H1 (cell line): Measurements from ENCODE around the gene SLIT3. TPM values are rescaled to one million over a fixed set of nuclear protein-coding genes. Genes with fewer than 3 reads are reported as not detected.

Experiments used
- ATF3 ChIP-seq: IDR thresholded peaks from 2 replicates; pipeline ENCODE4 v1.6.1; 2011; ENCODE audit warnings: low read depth, mild to moderate bottlenecking, low read length; ENCODE audit not compliant: insufficient read depth
- polyA plus RNA-seq, 7 experiments: library from polyadenylated mRNA; depleted of rRNA in 3 of 7; stranded (reverse) in 5 of 7; unstranded in 2 of 7; fragments of >200 nt in 5 of 7; fragments of 200-250 nt in 2 of 7; gene quantifications; 1 replicate in 5 of 7; 2 replicates in 1 of 7; 4 replicates in 1 of 7; pipeline versions ENCODE4 v1.2.1 to v1.2.3, GENCODE V29; 2011 to 2013; ENCODE audit warnings: missing spikeins in 2 of 7, mixed read lengths in 2 of 7
- total RNA-seq: library from RNA; stranded (reverse); fragmentation: NEBNext Ultra II Directional; extraction: Animal tissue kit (Norgen Biotek cat#: 25700); gene quantifications from 2 replicates; pipeline ENCODE4 v1.2.1, GENCODE V29; 2021

Gene SLIT3
- total and polyA plus RNA-seq, 2 of the 8 experiments (the other 6 are each of a cell fraction or from before 2014, with no cell fraction given) = 1.1 to 1.2 TPM

GRCh38 chr5:168770996-168771395 lies 529.9 kb downstream of the SLIT3 start (continued):
- TF ChIP-seq ATF3 = no peak
